ENCODE data around the gene TMEM231.
"Not testable (repeated sequence)": the region's sequence is repeated elsewhere in the genome, so short reads cannot be mapped to it uniquely, and the experiment has no call there.

TMEM231 gene

DNA sequence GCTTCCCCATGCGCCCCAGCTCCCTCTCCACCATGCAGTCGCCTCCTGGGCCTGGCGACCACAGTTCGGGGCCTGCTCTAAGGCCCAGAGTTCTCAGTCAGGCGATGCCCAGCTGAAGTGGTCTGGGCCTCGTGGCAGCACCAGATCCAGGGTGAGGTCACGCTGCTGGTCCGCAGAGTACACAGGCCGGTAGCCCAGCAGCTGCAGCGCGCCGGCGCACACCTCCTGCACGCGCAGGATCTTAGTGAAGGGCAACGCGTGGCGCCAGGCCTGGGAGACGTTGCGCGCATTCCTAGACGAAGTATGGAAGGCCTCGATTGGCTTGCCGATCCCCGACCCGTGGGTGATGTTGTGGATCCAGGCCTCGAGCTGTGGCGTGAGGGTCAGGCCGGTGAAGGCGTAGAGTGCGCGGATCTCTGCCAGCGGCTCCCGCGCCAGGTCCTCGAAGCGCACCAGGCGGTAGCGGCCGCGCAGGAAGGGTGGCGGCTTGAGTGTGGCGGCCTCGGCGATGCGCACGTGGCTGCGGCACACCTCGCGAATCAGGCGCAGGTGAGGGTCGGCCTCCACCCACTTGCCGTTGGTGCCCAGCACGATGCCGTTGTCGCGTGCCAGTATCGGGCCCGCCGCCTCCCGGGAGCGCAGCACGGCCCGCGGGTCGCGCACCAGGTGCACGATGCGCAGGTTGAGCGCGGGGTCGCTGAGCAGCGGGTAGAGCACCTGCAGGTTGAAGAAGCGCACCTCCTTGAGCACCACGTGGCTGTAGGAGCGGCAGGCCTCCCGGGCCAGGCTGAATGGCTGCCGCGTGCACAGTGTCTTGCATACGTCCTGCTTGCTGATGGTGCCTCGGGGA, 26.8 kb downstream of the TMEM231 start:
- no peak for DNase-seq

DNA sequence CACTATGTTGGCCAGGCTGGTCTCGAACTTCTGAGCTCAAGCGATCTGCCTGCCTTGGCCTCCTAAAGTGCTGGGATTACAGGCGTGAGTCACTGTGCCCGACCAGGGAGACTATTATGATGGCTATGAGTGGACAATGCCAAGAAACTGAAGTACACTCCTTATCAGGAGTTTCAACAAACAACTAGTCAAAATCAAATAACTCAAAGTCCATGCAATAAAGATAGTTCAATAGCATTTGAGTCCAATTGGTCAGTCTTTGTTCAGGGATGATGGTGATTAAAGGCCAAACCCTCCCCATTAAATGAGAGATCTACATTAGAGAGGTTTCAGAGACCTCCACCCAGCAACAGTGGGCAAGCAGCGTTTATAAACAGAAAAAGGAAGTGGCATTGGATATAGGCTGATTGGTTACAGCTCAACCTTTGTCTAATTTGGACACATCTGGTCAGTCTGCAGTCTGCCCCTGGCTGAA, 28.2 kb downstream of the TMEM231 start:
- no peak for DNase-seq

DNA sequence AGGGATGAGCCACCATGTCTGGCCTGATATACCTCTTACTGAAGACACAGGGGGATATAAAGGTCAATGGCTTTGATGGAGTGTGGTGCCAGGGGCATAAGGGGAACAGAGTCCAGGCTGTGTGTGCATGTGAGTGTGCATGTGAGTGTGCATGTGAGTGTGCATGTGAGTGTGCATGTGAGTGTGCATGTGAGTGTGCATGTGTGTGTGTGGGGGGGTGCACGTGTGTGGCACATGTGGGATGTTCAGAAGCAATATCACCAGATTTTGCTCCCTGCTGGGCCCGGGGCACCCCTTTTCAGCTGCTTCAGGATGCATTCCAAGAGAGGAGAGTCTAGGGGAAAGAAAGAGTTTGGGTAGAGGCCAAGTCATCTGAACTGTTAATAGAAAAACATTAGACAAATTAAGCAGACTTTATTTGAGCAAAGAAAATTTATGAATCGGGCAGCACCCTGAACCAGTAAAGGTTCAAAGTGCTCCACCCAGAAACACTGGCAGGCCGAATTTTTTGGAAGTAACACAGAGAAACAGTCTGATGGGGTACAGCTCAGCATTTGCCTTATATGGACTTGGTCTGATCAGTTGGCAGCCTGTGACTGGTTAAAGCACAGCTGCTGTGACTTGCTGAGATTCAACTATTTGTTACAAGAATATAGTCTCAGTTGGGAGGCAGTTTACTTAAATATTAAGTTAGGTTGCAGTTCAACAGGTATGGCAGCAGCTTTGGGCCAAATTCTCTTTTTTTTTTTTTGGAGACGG, 29.8 kb downstream of the TMEM231 start:
- no peak for DNase-seq

GRCh38 chr16:75519175-75519574, 36.9 kb downstream of the TMEM231 start:
- DNase-seq: no peak

GRCh38 chr16:75516189-75516966, 39.7 kb downstream of the TMEM231 start:
- DNase-seq: not testable (repeated sequence)

DNA sequence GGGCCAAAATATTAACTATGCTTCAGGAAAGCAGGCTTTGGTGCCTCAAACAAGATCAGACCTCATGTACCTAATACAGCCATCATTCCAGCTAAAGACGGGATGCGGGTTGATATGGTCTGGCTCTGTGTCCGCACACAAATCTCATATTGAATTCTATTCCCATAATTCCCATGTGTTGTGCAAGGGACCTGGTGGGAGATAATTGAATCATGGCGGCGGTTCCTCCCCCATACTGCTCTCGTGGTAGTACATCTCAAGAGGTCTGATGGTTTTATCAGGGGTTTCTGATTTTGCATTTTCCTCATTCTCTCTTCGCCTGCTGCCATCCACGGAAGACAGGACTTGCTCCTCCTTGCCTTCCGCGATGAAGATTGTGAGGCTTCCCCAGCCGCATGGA, 41.8 kb downstream of the TMEM231 start:
- DNase-seq: no peak

DNA sequence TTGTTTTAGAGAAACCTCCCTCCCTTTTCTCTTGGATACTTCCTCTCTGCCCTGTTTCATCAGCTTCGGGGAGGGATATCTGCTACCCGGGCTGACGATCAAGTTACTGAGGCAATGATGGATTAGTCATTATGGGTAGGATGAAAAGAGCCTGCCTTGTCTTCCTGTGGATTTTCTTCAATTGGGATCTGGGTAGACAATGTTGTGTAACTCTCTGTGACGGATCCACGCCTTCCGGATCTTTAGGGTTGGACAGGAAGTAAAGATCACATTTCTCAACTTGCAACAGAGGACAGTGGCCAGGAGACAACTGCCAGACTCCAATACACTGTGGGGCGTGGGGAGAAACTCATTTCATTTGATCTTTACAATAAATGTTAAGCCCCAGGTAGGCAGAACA, 49.5 kb downstream of the TMEM231 start:
- DNase-seq: no peak

GRCh38 chr16:75506107-75506506, 49.9 kb downstream of the TMEM231 start:
- DNase-seq: no peak

GRCh38 chr16:75503801-75504200, 52.3 kb downstream of the TMEM231 start:
- no peak for DNase-seq

GRCh38 chr16:75502916-75503605, 53.0 kb downstream of the TMEM231 start:
- no peak for DNase-seq

- not testable (repeated sequence) for DNase-seq
Observed at GRCh38 chr16:75501820-75502219, 54.2 kb downstream of the TMEM231 start.

DNA sequence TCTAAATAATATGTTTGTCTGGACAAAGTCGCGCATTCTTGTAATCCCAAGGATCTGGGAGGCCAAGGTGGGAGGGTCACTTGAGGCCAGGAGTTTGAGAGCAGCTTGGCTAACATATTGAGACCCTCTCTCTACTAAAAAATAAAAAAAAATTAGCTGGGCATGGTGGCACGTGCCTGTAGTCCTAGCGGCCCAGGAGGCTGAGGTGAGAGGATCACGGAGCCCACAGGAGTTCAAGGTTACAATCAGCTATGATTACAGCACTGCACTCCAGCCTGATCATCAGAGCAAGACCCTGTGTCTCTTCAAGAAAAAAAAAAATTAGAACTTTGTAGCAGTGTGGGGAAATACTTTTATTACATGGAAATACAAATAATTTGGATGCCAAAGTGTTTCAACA, 54.7 kb downstream of the TMEM231 start:
- DNase-seq: no peak

DNA sequence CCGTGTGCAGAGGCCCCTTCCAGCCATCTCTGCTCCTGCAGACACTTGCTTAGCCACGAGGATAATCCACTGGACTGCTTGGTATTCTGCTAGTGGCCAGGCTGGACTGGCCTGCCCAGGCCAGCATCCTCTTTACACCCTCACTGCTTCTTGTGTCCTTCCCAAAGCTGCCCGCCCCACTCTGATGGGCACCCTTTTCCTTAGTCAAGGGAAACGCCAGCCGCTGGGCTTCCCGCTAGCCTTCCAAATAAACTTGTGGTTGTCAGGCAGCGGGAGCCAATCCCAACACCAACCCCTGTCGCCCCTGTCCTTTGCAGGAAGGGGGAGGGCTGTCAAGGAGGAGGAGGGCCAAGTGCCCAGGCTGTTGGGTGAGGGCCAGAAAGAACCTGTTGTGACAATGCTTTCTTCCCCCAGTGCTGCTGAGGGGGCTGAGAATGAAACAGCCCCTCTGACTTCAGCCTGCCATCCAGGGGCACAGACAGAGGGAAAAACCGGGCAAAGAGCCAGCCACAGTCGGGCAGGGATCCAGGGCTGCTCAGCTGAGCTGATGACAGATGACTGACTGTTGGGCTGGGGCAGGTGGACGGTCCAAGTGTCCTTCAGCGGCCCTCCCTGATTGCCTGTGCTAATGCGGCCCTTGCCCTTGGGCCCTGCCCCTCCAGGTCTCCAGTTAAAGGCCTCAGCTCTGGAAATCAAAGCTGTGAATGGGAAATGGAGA, 57.3 kb downstream of the TMEM231 start:
- DNase-seq: not testable (repeated sequence)

DNA sequence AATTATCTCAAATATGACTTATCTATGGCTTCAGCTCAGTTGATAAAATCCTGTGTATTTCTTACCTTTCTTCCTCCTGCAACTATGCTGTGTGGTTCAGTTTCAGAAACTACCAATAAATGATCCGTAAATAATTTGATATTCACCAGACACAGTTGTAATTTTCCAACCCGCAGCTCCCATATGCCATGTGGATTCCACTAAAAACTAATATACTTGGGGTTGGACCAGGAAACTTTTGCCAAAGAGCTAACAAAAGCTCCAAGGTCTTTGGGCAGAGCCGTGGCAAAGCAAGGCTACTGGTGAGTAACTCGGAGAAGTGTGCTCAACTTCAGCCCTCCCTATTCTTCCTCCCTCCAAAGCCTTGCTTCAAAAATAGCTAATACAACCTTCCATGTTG, 58.5 kb downstream of the TMEM231 start:
- DNase-seq: no peak

DNA sequence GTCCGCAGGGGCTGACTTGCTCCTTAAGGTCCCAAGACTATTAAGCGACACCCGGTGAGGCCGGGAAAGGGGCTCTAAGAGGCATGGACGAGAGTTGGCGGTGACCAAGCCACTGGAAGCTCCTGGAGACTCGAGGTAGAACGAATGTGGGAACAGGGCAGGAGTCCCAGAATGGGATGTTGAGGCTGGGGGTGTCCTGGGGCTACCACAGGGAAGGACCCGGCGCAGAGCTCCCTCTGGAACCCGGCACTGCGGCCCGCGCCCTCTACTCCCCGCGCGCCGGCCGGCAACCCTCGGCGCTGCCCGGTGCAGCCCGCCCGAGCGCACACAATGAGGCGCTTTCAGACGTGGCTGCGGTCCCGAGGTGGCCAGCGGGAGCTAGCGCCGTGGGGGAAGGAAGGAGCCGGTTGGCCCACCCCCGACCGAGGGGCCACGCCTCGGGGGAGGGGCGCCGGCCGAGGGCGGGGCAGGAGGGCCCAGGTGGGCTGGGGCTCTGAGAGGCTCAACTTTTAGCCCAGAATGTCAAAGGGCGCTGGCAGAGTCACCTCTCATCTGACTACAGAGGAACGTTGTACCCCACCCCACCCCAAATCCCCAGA, 60.9 kb downstream of the TMEM231 start, which contains the start of gene CHST6:
TSS of gene CHST6 (minus strand) at position 366 of the 599 bp plus-strand sequence. CDS start 15,613 bp downstream, outside the sequence.
- no peak for DNase-seq

DNA sequence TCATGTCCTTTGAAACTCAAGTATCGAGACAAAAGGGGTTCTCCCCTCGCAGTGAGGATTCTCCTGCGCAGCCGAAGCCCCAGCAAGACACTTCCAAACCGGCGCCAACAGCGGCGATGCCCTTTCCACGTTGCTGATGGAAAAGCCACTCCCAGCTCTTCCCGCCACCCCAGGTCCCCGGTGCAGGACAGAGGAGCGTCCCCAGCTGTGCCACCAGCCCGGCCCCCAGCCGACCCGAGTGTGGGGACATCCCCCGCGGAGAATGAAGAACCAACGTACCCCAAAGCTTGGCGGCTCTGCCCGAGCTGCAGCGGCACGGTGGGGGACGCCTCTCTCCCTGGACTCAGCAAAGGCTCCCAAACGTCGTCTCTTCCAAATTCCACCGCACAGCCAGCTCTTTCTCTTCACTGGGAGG, 61.4 kb downstream of the TMEM231 start:
- no peak for DNase-seq

DNA sequence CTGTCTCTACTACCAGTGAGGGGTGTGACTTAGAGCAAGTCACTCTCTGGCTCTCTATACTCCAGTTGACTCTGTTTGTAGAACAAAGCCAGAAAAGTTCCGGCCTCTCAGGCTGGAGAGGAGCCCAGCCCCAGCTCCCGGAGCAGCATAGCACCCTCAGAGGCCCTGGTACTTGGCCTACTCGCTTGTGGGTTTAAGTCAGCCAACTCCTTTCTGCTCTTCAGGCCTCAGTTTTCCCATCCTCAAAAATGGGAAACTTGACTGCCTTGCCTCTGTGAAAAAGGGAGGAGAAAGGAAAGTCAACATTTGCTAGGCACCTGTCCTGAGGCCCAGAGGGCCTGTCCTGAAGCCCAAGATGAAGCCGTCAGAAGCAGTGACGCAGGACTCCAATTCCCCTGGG, 61.9 kb downstream of the TMEM231 start:
- DNase-seq: no peak

DNA sequence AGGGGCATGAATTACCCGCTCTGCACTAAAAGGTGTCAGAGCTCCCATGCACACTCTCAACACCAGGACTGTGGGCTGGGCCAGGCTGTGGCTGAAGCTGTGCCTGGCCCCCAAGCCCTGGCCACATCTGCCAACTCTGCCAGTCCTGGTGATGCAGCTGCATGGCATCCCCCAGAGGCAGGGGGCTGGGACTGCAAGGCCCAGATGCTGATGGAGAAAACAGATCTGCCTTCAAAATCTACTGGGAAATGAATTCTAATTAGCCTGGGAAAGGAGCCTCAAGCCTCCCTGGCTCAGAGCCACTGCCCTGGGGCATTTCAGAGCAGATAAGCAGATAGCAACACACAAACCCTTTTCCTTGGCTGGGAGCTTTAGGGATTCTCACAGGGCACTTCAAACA, 64.2 kb downstream of the TMEM231 start:
- no peak for DNase-seq

DNA sequence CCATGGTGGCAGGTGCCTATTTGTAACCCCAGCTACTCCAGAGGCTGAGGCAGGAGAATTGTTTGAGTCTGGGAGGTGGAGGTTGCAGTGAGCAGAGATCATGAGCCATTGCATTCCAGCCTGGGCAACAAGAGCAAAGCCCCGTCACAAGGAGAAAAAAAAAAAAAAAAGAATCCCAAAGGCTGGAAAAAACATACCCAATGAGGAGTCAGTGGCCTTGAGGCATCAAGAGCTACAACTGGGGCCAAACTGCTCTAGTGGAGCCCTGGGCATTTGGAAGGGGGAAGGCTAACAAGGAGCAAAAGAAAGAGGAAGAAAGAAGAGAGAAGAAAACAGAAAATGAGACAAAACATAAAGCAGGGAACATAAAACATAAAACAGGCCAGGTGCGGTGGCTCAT, 67.7 kb downstream of the TMEM231 start:
- no peak for DNase-seq
